Ishikawa (cell line): ENCODE data around the gene ZXDC.

Experiments
- CEBPB ChIP-seq: IDR thresholded peaks from 2 replicates; pipeline ENCODE4 v1.6.1; 2012
- EGR1 ChIP-seq: IDR thresholded peaks from 2 replicates; pipeline ENCODE4 v1.6.1; 2012
- EP300 ChIP-seq: IDR thresholded peaks from 2 replicates; pipeline ENCODE4 v1.6.1; 2012; ENCODE audit warnings: borderline replicate concordance
- FOXM1 ChIP-seq: IDR thresholded peaks from 2 replicates; pipeline ENCODE4 v1.6.1; 2012; ENCODE audit warnings: low read depth, borderline replicate concordance
- TCF12 ChIP-seq: IDR thresholded peaks from 2 replicates; pipeline ENCODE4 v1.6.1; 2012; ENCODE audit warnings: low read depth
- YY1 ChIP-seq: IDR thresholded peaks from 2 replicates; pipeline ENCODE4 v1.6.1; 2012; ENCODE audit warnings: low read depth
- TF ChIP-seq, protein P1 (sequence below): IDR thresholded peaks from 2 replicates; pipeline ENCODE4 v1.6.1; 2012
- TF ChIP-seq, protein P2 (sequence below): IDR thresholded peaks from 2 replicates; pipeline ENCODE4 v1.6.1; 2012; ENCODE audit warnings: low read depth, mild to moderate bottlenecking

DNA sequence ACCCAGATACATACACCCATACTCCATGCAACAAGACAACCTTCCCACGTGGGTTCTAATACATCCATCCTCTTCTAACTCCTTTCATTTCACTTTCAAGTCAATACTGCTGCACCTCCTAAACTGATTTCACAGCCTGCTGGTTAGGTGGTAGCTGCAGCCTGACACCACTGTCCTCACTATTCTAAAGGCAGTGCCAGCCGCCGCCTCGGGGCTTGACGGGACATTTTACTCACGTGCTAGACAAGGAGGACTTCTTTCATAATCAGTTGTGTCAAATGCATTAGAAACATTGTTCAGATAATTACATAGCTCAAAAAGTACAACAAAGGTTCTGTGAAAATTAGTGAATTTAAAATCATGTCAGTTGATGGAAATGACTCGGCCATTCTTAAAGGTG lies 35.6 kb upstream of the ZXDC start:
- TF ChIP-seq, protein P1, sequence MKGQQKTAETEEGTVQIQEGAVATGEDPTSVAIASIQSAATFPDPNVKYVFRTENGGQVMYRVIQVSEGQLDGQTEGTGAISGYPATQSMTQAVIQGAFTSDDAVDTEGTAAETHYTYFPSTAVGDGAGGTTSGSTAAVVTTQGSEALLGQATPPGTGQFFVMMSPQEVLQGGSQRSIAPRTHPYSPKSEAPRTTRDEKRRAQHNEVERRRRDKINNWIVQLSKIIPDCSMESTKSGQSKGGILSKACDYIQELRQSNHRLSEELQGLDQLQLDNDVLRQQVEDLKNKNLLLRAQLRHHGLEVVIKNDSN = no peak
- TF ChIP-seq EGR1 (no peak), YY1 (no peak), EP300 (no peak), CEBPB (no peak), TCF12 (no peak), FOXM1 (no peak)
- TF ChIP-seq, protein P2, sequence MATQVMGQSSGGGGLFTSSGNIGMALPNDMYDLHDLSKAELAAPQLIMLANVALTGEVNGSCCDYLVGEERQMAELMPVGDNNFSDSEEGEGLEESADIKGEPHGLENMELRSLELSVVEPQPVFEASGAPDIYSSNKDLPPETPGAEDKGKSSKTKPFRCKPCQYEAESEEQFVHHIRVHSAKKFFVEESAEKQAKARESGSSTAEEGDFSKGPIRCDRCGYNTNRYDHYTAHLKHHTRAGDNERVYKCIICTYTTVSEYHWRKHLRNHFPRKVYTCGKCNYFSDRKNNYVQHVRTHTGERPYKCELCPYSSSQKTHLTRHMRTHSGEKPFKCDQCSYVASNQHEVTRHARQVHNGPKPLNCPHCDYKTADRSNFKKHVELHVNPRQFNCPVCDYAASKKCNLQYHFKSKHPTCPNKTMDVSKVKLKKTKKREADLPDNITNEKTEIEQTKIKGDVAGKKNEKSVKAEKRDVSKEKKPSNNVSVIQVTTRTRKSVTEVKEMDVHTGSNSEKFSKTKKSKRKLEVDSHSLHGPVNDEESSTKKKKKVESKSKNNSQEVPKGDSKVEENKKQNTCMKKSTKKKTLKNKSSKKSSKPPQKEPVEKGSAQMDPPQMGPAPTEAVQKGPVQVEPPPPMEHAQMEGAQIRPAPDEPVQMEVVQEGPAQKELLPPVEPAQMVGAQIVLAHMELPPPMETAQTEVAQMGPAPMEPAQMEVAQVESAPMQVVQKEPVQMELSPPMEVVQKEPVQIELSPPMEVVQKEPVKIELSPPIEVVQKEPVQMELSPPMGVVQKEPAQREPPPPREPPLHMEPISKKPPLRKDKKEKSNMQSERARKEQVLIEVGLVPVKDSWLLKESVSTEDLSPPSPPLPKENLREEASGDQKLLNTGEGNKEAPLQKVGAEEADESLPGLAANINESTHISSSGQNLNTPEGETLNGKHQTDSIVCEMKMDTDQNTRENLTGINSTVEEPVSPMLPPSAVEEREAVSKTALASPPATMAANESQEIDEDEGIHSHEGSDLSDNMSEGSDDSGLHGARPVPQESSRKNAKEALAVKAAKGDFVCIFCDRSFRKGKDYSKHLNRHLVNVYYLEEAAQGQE = no peak
